SK-N-SH (cell line): ENCODE data around the gene ANO3. TPM values are rescaled to one million over a fixed set of nuclear protein-coding genes. Genes with fewer than 3 reads are reported as not detected.

Experiments
- CTCF ChIA-PET: fragments of 300-600, 350-600 bp; formaldehyde crosslinking; extraction: SDS; loops from one replicate; lab custom pipeline; 2021; lab: Yijun Ruan, JAX
- POLR2A ChIA-PET: fragments of 350-600 bp; sonication (Branson Sonifier 250); formaldehyde crosslinking; extraction: SDS; loops from one replicate; lab custom pipeline; 2020; ENCODE audit warnings: antibody characterized with exemption, inconsistent platforms; lab: Yijun Ruan, JAX
- DNase-seq: peaks from one replicate; pipeline ENCODE4 v3.0.0; 2012
- H2AFZ ChIP-seq: fragments of 200-600 bp; sonication (generic); 2 replicates; pipeline ENCODE4 v1.8.1; 2016; ENCODE audit warnings: antibody characterized with exemption, mild to moderate bottlenecking, low read depth
- H3F3A ChIP-seq: fragments of 200-600 bp; sonication (generic); replicated peaks from 2 replicates; pipeline ENCODE3; 2016; ENCODE audit warnings: antibody characterized with exemption, mild to moderate bottlenecking; ENCODE audit not compliant: insufficient read depth
- H3K27ac ChIP-seq, 2 experiments: fragments of 200-500 bp in 1 of 2; fragments of 200-600 bp in 1 of 2; sonication (Bioruptor generic) in 1 of 2; sonication (generic), shearing (Covaris generic) in 1 of 2; 2 replicates each; pipeline versions ENCODE4 v1.5.1 to v1.6.1; 2014 to 2016; ENCODE audit warnings: low read depth in 2 of 2, inconsistent platforms in 1 of 2, low read length in 1 of 2, mild to moderate bottlenecking in 1 of 2, mixed read lengths in 1 of 2
- H3K27me3 ChIP-seq: fragments of 200-600 bp; sonication (generic), shearing (Covaris generic); 2 replicates; pipeline ENCODE4 v1.6.1; 2016; ENCODE audit warnings: mixed run types; ENCODE audit not compliant: insufficient read depth
- H3K36me3 ChIP-seq, 2 experiments: fragments of 200-500 bp in 1 of 2; fragments of 200-600 bp in 1 of 2; sonication (Bioruptor generic) in 1 of 2; sonication (generic) in 1 of 2; replicated peaks in 1 of 2; 2 replicates each; pipeline versions ENCODE3 to v1.5.1; 2014 to 2016; ENCODE audit warnings: low read length in 1 of 2, mild to moderate bottlenecking in 1 of 2; ENCODE audit not compliant: insufficient read depth in 2 of 2, control insufficient read depth in 1 of 2
- H3K4me1 ChIP-seq, 2 experiments: fragments of 200-500 bp in 1 of 2; fragments of 200-600 bp in 1 of 2; sonication (Bioruptor generic) in 1 of 2; sonication (generic), shearing (Covaris generic) in 1 of 2; 2 replicates each; pipeline versions ENCODE4 v1.5.1 to v1.6.1; 2014 to 2016; ENCODE audit warnings: low read depth in 1 of 2, low read length in 1 of 2, mixed run types in 1 of 2; ENCODE audit not compliant: insufficient read depth in 2 of 2, control insufficient read depth in 1 of 2
- H3K4me2 ChIP-seq: fragments of 200-600 bp; sonication (generic), shearing (Covaris generic); 2 replicates; pipeline ENCODE4 v1.6.1; 2017; ENCODE audit warnings: mixed run types
- H3K4me3 ChIP-seq, 2 experiments: fragments of 200-500 bp in 1 of 2; fragments of 200-600 bp in 1 of 2; sonication (Bioruptor generic) in 1 of 2; sonication (generic), shearing (Covaris generic) in 1 of 2; 2 replicates each; pipeline versions ENCODE4 v1.5.1 to v1.8.1; 2014 to 2016; ENCODE audit warnings: low read depth in 2 of 2, inconsistent platforms in 1 of 2, low read length in 1 of 2, mild to moderate bottlenecking in 1 of 2, mixed read lengths in 1 of 2, moderate library complexity in 1 of 2
- H3K79me2 ChIP-seq: fragments of 200-600 bp; sonication (generic); 2 replicates; pipeline ENCODE4 v1.8.1; 2017; ENCODE audit warnings: mild to moderate bottlenecking; ENCODE audit not compliant: insufficient read depth
- H3K9ac ChIP-seq: fragments of 200-600 bp; sonication (generic); 2 replicates; pipeline ENCODE4 v1.6.1; 2017; ENCODE audit warnings: mixed run types
- H3K9me2 ChIP-seq: fragments of 200-600 bp; sonication (generic); 2 replicates; pipeline ENCODE4 v1.6.1; 2017; ENCODE audit warnings: mixed run types
- H3K9me3 ChIP-seq: fragments of 200-600 bp; sonication (generic); 2 replicates; pipeline ENCODE4 v1.6.1; 2017; ENCODE audit warnings: mixed run types, mild to moderate bottlenecking, moderate library complexity
- H4K20me1 ChIP-seq: fragments of 200-600 bp; sonication (generic); 2 replicates; pipeline ENCODE4 v1.6.1; 2017; ENCODE audit warnings: mild to moderate bottlenecking, mixed run types; ENCODE audit not compliant: insufficient read depth
- CTCF ChIP-seq: fragments of 200-600 bp; sonication (generic); IDR thresholded peaks from 2 replicates; pipeline ENCODE4 v1.6.1; 2017; ENCODE audit warnings: antibody characterized with exemption, mild to moderate bottlenecking, moderate library complexity
- ELF1 ChIP-seq: IDR thresholded peaks from 2 replicates; pipeline ENCODE4 v1.4.0; 2012
- EP300 ChIP-seq, 2 experiments: IDR thresholded peaks; 2 replicates each; pipeline versions ENCODE4 v1.4.0 to v1.6.1; 2012; ENCODE audit warnings: borderline replicate concordance in 1 of 2, low read depth in 1 of 2, low read length in 1 of 2
- FOXJ3 ChIP-seq: sonication (generic); formaldehyde crosslinking; IDR thresholded peaks from 2 replicates; pipeline ENCODE4 v1.5.1; 2020; ENCODE audit warnings: mild to moderate bottlenecking, missing genetic modification reagents
- FOXM1 ChIP-seq: IDR thresholded peaks from 2 replicates; pipeline ENCODE4 v1.4.0; 2012; ENCODE audit warnings: low read depth, mild to moderate bottlenecking
- GABPA ChIP-seq: IDR thresholded peaks from 2 replicates; pipeline ENCODE4 v1.4.0; 2012; ENCODE audit warnings: low read depth, mild to moderate bottlenecking
- MAX ChIP-seq: IDR thresholded peaks from 2 replicates; pipeline ENCODE4 v1.4.0; 2012; ENCODE audit warnings: low read depth
- MEF2A ChIP-seq: IDR thresholded peaks from 2 replicates; pipeline ENCODE4 v1.4.0; 2012; ENCODE audit warnings: low read depth, borderline replicate concordance
- MXI1 ChIP-seq: IDR thresholded peaks from 2 replicates; pipeline ENCODE4 v1.6.1; 2012; ENCODE audit warnings: mild to moderate bottlenecking, low read depth, low read length, improper control_type of control experiment
- NFIC ChIP-seq: IDR thresholded peaks from 2 replicates; pipeline ENCODE4 v1.4.0; 2012; ENCODE audit warnings: borderline replicate concordance
- NRF1 ChIP-seq: IDR thresholded peaks from 2 replicates; pipeline ENCODE4 v1.6.1; 2012; ENCODE audit warnings: low read depth, mild to moderate bottlenecking, low read length
- RCOR1 ChIP-seq: fragments of 150-350 bp; IDR thresholded peaks from 2 replicates; pipeline ENCODE4 v1.6.1; 2017; ENCODE audit warnings: antibody characterized with exemption, low read length
- RXRA ChIP-seq: IDR thresholded peaks from 2 replicates; pipeline ENCODE4 v1.4.0; 2012; ENCODE audit warnings: low read depth, mild to moderate bottlenecking, borderline replicate concordance
- SIN3A ChIP-seq: IDR thresholded peaks from 2 replicates; pipeline ENCODE4 v1.6.1; 2012; ENCODE audit warnings: low read depth, mild to moderate bottlenecking, low read length, moderate library complexity, borderline replicate concordance
- TCF12 ChIP-seq: IDR thresholded peaks from 2 replicates; pipeline ENCODE4 v1.4.0; 2012
- TEAD4 ChIP-seq: IDR thresholded peaks from 2 replicates; pipeline ENCODE4 v1.4.0; 2012; ENCODE audit warnings: mild to moderate bottlenecking, borderline replicate concordance; ENCODE audit not compliant: insufficient read depth
- YY1 ChIP-seq: IDR thresholded peaks from 2 replicates; pipeline ENCODE4 v1.4.0; 2012; ENCODE audit warnings: low read depth, mild to moderate bottlenecking
- WGBS: methylation state at CpG from one replicate; pipeline ENCODE4 v1.1.6; 2017; ENCODE audit warnings: low lambda C conversion rate; 5-methylcytosine and 5-hydroxymethylcytosine counted together
- polyA plus RNA-seq, 3 experiments: library from polyadenylated mRNA; depleted of rRNA; stranded (reverse); fragments of >200 nt; gene quantifications; 2 replicates each; pipeline ENCODE4 v1.2.3, GENCODE V29; 2012
- TF ChIP-seq, protein P1 (sequence below): fragments of 150-350 bp; IDR thresholded peaks from 2 replicates; pipeline ENCODE4 v1.6.1; 2016; ENCODE audit warnings: mild to moderate bottlenecking, low read depth, low read length
- TF ChIP-seq, protein P2 (sequence below): fragments of 150-350 bp; IDR thresholded peaks from 2 replicates; pipeline ENCODE4 v1.6.1; 2017; ENCODE audit warnings: antibody characterized with exemption, low read length, low read depth, borderline replicate concordance
- TF ChIP-seq, protein P3 (sequence below): IDR thresholded peaks from 2 replicates; pipeline ENCODE4; 2012

ANO3 gene
- polyA plus RNA-seq, 1 of the 3 experiments (the other 2 are of a cell fraction), result 0.13 TPM

GRCh38 chr11:26553182-26553581, 221.3 kb downstream of the ANO3 start:
- Histone ChIP-seq H3K27ac (no peak overlapping the region), H3K27me3 (no peaks in the 10 kb centered on the region), H3F3A (no peaks in the 10 kb centered on the region), H3K4me3 (no peak overlapping the region), H3K9ac (no peak overlapping the region), H4K20me1 (no peaks in the 10 kb centered on the region), H3K79me2 (no peaks in the 10 kb centered on the region; the same call in 1 of the 2 replicates), H3K36me3 (no peaks in the 10 kb centered on the region), H3K9me3 (no peaks in the 10 kb centered on the region), H3K4me1 (peaks cover 2 to 7% of the 10 kb centered on the region in 2 experiments; a peak in 1 of 4 replicates), H3K9me2 (no peaks in the 10 kb centered on the region), H3K4me2 (no peak overlapping the region), H2AFZ (no peak overlapping the region)
- 56% methylated on average over 2 of the region's 2 CpGs for WGBS
- CTCF ChIA-PET, result interaction anchor here (3.2 kb wide), 1 partner anchor 255 kb away, joined by 28 read pairs; no protein-coding TSS in a partner anchor
- TF ChIP-seq NRF1, result no peak
- no peak for TF ChIP-seq CTCF
- no peak for TF ChIP-seq EP300 (IDR thresholded peaks at IDR 0.05; ENCODE audit: borderline replicate concordance in 1 of 2, low read depth in 1 of 2, low read length in 1 of 2)
- TF ChIP-seq NFIC, result no peak
- no peak for TF ChIP-seq ELF1
- TF ChIP-seq FOXM1, result no peak
- no peak for TF ChIP-seq MEF2A
- TF ChIP-seq, protein P1, sequence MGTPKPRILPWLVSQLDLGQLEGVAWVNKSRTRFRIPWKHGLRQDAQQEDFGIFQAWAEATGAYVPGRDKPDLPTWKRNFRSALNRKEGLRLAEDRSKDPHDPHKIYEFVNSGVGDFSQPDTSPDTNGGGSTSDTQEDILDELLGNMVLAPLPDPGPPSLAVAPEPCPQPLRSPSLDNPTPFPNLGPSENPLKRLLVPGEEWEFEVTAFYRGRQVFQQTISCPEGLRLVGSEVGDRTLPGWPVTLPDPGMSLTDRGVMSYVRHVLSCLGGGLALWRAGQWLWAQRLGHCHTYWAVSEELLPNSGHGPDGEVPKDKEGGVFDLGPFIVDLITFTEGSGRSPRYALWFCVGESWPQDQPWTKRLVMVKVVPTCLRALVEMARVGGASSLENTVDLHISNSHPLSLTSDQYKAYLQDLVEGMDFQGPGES, result no peak
- TF ChIP-seq RXRA, result no peak
- TF ChIP-seq, protein P2, sequence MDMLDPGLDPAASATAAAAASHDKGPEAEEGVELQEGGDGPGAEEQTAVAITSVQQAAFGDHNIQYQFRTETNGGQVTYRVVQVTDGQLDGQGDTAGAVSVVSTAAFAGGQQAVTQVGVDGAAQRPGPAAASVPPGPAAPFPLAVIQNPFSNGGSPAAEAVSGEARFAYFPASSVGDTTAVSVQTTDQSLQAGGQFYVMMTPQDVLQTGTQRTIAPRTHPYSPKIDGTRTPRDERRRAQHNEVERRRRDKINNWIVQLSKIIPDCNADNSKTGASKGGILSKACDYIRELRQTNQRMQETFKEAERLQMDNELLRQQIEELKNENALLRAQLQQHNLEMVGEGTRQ, result no peak
- TF ChIP-seq RCOR1, result no peak
- no peak for TF ChIP-seq MXI1
- TF ChIP-seq YY1, result no peak
- no peak for TF ChIP-seq TEAD4
- TF ChIP-seq FOXJ3, result no peak
- no peak for TF ChIP-seq SIN3A
- TF ChIP-seq TCF12, result no peak
- no peak for TF ChIP-seq MAX
- no peak for TF ChIP-seq GABPA
- TF ChIP-seq, protein P3, sequence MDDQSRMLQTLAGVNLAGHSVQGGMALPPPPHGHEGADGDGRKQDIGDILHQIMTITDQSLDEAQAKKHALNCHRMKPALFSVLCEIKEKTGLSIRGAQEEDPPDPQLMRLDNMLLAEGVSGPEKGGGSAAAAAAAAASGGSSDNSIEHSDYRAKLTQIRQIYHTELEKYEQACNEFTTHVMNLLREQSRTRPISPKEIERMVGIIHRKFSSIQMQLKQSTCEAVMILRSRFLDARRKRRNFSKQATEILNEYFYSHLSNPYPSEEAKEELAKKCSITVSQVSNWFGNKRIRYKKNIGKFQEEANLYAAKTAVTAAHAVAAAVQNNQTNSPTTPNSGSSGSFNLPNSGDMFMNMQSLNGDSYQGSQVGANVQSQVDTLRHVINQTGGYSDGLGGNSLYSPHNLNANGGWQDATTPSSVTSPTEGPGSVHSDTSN, result no peak
- POLR2A ChIA-PET, result no interaction called here
- DNase-seq, result no peak
